Measurements from ENCODE around the gene ASB15.
A peak's percentile ranks its signal among the peaks of the same experiment; 100 is the strongest.

ASB15 gene

DNA sequence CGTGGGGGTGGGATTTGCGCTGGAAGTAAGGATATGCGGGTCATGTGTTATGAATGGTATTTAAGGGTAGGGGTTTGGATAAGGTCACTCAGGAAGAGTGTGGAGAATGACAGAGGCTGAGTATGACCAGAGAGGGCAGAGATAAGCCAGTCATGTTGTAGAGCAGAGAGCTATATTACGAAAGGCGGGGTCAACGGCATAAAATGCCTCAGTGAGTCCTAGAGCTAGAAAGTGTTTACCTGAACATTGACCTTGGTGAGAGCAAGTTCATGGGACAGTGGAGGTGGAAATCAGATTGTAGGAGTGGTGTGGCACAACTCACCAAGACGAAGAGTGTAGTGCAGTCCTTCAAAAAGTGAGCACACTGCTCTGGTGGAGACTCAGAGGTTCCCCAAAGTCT lies 67.9 kb downstream of the ASB15 start:
- no peak for DNase-seq

DNA sequence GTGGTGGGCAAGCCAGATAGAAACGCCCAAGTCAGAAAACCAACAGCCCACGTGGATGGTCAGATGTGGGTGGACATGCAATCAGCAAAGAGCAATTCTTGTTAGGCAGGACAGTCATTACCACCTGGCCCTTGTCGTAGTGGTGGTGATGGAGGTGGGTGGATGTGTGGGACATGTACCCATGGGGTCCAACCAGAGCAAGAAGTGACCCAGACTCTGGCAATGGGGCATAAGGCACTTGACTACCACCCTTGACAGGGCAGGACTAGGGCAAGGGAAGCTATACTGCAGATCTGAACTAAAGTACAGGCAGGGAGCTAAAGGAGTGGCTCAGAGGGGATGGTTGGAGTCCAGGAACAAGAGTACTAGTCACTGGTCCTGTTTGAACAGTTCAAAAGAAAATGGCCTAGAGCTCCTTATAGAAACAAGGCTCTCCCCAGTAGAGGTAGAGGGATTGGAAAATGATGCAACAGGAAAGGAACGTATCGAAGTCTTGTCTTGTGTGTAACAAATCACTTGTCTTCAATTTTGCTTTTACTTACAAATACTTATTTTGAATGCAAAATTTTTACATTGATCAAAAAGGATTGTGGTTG lies 71.6 kb downstream of the ASB15 start:
- DNase-seq, result no peak

DNA sequence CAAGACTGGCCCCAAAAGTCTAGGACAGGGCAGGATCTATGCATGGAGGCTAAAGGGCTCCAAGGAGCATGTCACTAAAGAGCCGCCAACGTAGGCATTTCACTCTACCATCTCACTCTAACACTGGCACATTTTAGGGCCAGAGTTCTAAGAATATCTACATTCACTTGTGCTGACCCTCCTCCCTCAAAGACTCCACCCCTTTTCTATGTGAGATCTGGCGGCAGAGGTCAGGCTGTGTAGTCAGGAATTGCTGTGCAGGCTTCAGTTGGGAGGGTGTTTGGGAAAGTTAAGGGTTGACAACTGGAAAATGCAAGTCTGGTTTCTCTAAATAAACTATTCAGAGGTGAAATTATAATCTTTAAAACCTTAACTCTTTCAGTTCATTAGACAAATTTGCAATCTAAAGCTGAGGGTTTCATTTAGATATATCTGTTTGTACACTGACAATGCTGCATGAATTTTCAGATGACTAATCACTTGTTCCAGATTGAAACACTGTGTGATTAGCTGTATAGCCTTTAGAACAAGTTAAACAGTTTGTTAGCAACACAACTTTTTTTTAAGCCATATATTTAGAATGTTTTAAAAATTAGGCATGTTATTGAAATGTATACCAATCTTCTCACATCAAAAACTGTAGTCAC lies 72.3 kb downstream of the ASB15 start:
- no peak for DNase-seq

DNA sequence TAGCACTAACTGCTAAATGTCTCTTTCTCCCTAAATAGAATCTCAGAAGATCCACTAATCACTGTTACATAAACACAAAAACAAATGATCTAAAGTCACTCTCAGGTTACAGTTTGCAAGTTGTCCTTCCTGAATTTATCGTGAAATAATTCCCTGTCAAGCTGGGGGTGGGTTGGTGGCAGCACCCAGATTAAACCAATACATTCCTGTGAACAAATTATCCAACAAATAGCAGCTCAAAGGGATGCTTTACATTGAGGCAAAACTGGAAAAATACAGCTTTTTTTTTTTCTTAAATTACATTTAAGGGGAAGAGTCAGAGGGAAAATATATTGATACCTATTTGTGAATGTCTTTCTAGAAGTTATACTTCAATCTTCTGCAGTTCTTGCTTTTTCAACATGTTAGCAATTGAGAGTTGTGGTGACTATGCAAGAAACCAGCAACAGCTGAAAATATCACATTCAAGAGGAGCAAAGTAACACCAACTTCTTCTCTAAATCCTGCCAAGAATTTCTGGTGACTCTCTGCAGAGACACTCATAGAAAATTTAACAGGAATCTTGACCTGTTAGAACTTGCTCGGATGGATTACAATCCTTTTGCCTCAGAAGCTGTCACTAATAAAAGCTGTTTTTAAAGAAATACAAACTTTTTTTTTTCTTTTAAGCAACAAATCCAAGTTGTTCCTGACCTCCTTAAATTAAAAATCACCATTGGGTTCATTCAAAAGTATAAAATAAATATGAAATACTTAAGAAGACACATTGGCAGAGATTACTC lies 73.0 kb downstream of the ASB15 start:
- DNase-seq, result no peak

DNA sequence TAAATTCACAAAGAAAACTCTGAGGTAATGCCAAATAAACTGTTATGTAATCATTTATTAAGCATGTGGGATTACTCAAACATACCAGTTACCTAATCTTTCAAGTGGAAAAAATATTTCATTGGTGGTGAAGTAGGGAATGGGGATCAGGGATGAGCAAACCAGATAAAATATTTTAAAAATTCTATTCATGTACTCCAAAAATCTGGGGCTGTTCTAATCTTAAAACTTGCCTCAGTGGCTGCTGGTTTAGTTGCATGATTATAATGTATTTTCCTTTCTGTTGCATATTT lies 73.5 kb downstream of the ASB15 start:
- no peak for DNase-seq

DNA sequence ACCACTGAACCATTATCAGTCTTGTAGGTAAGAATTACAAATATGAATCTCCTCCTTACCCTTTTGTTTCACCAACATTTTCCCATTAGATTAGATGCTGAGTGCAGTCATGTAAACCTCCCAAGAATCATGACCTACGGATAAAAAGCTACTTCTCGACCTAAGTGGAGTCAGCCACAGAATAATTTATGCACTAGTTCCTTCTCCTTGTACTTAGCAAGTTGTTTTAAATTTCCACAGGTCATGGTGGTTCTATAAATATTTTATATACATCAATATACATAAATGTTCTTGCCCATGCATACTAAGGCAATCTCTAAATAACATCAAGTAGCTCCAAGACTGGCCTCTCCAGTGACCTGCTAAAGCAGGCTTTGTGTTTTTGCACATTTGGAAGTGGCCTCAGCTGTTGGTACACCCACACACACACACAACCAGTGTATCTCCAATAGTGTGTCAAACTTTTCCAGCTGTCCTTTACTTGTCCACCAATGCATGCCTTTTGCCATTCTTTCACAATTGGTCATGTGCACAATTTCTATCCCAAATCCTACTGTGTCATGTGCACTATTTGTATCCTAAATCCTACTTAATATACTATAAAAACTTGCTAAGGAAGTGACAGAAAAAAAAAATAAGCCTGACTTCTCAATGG lies 75.6 kb downstream of the ASB15 start:
- DNase-seq, result no peak

DNA sequence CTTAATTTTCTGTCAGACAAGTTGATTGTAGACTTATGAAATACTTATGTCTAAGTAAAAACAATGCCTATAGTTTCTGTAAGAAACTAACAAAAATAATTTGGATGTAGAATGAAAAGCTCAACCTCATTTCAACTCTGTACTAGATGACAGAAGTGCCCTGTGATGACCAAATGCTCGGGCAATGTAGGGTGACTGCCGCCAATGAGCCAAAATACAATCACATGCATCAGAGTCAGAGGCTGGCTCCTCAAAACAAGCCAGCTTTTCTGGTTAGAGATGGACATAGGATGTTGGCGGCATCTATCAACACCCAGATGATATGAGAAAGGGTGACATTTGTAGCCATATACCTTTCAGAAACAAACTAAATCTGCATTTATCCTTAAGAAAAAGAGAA lies 78.0 kb downstream of the ASB15 start:
- no peak for DNase-seq

DNA sequence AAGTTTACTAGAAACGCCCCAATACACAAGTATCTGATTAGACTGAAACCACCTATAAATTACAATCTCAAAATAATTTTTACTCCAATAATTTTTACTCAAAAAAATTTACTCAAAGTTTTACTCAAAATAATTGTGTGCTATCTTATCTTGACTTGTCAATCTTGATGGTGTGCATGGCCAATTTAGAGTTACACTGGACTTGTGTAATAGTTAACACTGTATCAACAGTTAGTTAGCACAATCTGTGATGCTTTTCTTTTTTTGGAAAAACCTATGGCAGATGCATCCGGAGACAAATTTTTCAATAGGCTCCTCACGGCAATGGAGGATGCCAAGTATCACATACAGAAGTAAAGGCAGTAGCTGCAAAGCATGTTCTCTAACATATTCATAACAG lies 79.0 kb downstream of the ASB15 start:
- no peak for DNase-seq

DNA sequence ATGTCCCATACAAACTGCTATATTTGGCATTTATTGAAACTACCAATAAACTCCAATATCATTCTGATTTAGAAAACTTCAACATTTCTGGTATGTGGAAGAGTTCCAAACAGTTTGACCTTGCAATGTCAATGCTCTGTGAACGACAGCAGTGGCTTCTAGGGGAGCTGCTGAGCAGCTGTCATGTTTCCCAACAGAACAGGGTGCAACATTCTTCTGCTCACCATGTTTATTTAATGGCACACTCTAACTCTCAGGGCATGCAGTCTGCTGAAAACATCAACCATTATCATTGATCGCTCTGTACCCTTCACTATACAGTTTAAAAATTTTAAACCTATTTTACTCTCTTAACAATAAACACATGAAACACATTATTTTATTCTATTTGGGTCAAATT lies 79.9 kb downstream of the ASB15 start:
- DNase-seq, result no peak

DNA sequence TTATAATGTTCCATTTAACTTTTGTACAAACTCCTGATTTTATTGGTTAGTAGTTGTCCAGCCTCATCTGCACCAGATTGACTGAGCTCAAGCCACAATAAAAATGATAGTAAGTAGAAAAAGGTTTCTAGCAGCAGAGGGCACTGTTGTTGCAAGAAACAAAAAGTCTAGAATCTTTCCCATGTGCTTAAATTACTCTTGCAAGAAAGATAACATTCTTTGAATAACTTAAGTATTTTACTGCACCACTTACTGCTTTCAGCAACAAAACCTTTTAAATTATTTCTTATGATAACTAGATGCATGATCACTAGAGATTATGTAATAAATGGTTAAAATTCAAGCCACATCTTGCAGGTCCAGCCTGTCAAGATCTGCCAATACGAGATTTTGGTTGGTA lies 81.1 kb downstream of the ASB15 start:
- peak; percentile 59 for DNase-seq

DNA sequence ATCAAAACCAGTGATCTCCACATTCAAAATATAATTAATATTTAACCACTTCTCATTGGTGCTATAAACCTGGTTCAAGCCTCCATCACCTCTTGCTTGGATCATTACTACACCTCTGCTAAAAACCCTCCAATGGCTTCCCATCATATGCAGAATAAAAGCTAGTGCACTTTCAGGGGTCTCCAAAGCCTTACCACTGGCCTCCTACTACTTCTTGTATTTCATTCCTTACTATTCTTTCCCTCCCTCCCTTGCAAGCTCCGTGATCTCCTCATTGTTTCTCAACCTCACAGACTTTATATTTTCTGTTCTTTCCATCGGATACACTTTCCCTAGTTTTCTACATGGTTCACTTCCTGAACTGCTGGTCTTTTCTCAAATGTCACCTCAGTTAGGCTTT lies 85.5 kb downstream of the ASB15 start:
- no peak for DNase-seq

DNA sequence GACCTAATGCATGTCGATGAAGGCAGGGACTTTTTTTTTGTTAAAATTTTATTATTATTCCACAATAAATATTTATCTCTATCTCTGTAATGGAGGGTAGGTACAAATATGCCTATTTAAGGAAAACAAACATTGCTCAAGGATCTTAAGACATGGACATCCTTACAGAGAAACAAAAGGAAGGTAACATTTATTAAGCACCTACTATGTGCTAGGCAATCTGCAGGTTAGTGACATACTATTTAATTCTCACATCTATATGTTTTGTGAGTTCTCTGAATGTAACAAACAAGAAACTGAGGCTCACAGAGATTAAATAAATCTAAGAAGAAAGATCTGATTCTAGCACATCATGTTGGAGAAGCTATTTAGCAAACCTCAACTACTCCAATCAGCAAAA lies 86.1 kb downstream of the ASB15 start:
- DNase-seq, result no peak

Data from OCI-M1 (cell line).